Sigmoid colon (tissue), 7 donors: ENCODE data around the gene UBAP1. TPM values are rescaled to one million over a fixed set of nuclear protein-coding genes. Genes with fewer than 3 reads are reported as not detected.
"Not testable (repeated sequence)": the region's sequence is repeated elsewhere in the genome, so short reads cannot be mapped to it uniquely, and the experiment has no call there.

Source experiments
- DNase-seq: peaks from one replicate; pipeline ENCODE4 v3.0.0-alpha.2; 2019
- H3K27ac ChIP-seq, 4 donors: fragments of 200-600 bp; sonication (generic); one replicate each; pipeline ENCODE4 v1.5.1; 2016 to 2019; ENCODE audit warnings: mild to moderate bottlenecking in 1 of 4
- H3K27me3 ChIP-seq, 3 donors: fragments of 200-600 bp; sonication (generic); one replicate each; pipeline ENCODE4 v1.5.1; 2019; ENCODE audit warnings: mild to moderate bottlenecking in 1 of 3
- H3K36me3 ChIP-seq, 4 donors: fragments of 200-600 bp; sonication (generic); one replicate each; pipeline ENCODE4 v1.5.1; 2016 to 2019
- H3K4me1 ChIP-seq, 4 donors: fragments of 200-600 bp; sonication (generic); one replicate each; pipeline ENCODE4 v1.5.1; 2017 to 2019
- H3K4me3 ChIP-seq, 4 donors: fragments of 200-600 bp; sonication (generic); one replicate each; pipeline ENCODE4 v1.5.1; 2017 to 2019; ENCODE audit warnings: mild to moderate bottlenecking in 2 of 4, moderate library complexity in 1 of 4
- H3K9me3 ChIP-seq, 4 donors: fragments of 200-600 bp in 3 of 4; sonication (generic) in 3 of 4; one replicate each; pipeline versions ENCODE4 v1.5.1 to v1.6.1; 2013 to 2019
- CTCF ChIP-seq, 4 experiments: fragments of 450-650 bp in 3 of 4; fragments of 200-600 bp in 1 of 4; IDR thresholded peaks; one replicate each; pipeline ENCODE4 v1.5.1; 2016 to 2019; ENCODE audit warnings: antibody characterized with exemption in 4 of 4, mild to moderate bottlenecking in 3 of 4, moderate library complexity in 2 of 4
- EP300 ChIP-seq, 4 donors: sonication (generic); formaldehyde crosslinking; IDR thresholded peaks; one replicate each; pipeline ENCODE4 v1.6.1; 2017; ENCODE audit warnings: antibody characterized with exemption in 4 of 4
- POLR2A ChIP-seq, 2 donors: fragments of 450-650 bp; IDR thresholded peaks; one replicate each; pipeline ENCODE4 v1.6.1; 2016; ENCODE audit warnings: antibody characterized with exemption in 2 of 2, mild to moderate bottlenecking in 2 of 2, moderate library complexity in 2 of 2
- POLR2AphosphoS5 ChIP-seq, 4 donors: sonication (generic); formaldehyde crosslinking; IDR thresholded peaks; one replicate each; pipeline ENCODE4 v1.6.1; 2017; ENCODE audit warnings: antibody characterized with exemption in 4 of 4
- WGBS, 2 donors: extraction: QIAGEN DNeasy Blood & Tissue Kit; methylation state at CpG; one replicate each; pipeline ENCODE4 v1.1.7; 2013; 5-methylcytosine and 5-hydroxymethylcytosine counted together
- intact Hi-C: fragments of 100-400 bp; cut with DNase I; formaldehyde crosslinking; loops from one replicate; pipeline ENCODE4 v1.15.1; 2023
- polyA plus RNA-seq, 3 donors: library from polyadenylated mRNA; stranded (reverse); fragments of 200-250 nt; gene quantifications; one replicate each; pipeline ENCODE4 v1.2.3, GENCODE V29; 2013
- total RNA-seq, 4 donors: library from RNA; depleted of rRNA; stranded (reverse); fragments of >200 nt; gene quantifications; one replicate each; pipeline ENCODE4 v1.1.0, GENCODE V29; 2016
- donor health status: healthy with polysubstance abuse.
- donor health status: Bipolar disorder and iron deficiency.
- donor health status: healthy.

The UBAP1 gene
- total and polyA plus RNA-seq, 7 donors, result 32.8 to 52.7 (median 42.5) TPM

GRCh38 chr9:34220218-34220617 lies 41.4 kb downstream of the UBAP1 start:
- Histone ChIP-seq H3K27ac (no peak overlapping the region), H3K36me3 (no peaks in the 10 kb centered on the region), H3K4me3 (no peak overlapping the region), H3K27me3 (no peaks in the 10 kb centered on the region), H3K4me1 (no peaks in the 10 kb centered on the region), H3K9me3 (no peaks in the 10 kb centered on the region)
- TF ChIP-seq POLR2A (IDR thresholded peaks at IDR 0.05) (no peak), EP300 (IDR thresholded peaks at IDR 0.05) (no peak), POLR2AphosphoS5 (IDR thresholded peaks at IDR 0.05) (no peak), CTCF (IDR thresholded peaks at IDR 0.05) (no peak)
- intact Hi-C loops, result no loop called here
- DNase-seq, result no peak
- WGBS, 2 donors, result 89 to 97% methylated on average over 8 of the region's 8 CpGs

- no peak overlapping the region for H3K27ac ChIP-seq
- no peak overlapping the region for H3K4me3 ChIP-seq
- no peaks in the 10 kb centered on the region for H3K9me3 ChIP-seq
- no peak for TF ChIP-seq CTCF (IDR thresholded peaks at IDR 0.05)
- TF ChIP-seq EP300 (IDR thresholded peaks at IDR 0.05), result no peak
- 92 to 98% methylated on average over 12 of the region's 12 CpGs for WGBS, 2 donors
- H3K27me3 ChIP-seq, result no peaks in the 10 kb centered on the region
- no peaks in the 10 kb centered on the region for H3K4me1 ChIP-seq
- H3K36me3 ChIP-seq, result no peaks in the 10 kb centered on the region
- intact Hi-C loops, result no loop called here
- no peak for DNase-seq
Measured at GRCh38 chr9:34224349-34224748, 45.5 kb downstream of the UBAP1 start.

- H3K27ac ChIP-seq, H3K4me3 ChIP-seq, intact Hi-C loops, H3K9me3 ChIP-seq, H3K4me1 ChIP-seq, H3K27me3 ChIP-seq, H3K36me3 ChIP-seq, DNase-seq: not testable (repeated sequence)
- WGBS, 2 donors, result 70 to 87% methylated on average over 9 of the region's 9 CpGs
Measured at GRCh38 chr9:34226144-34226760, 47.4 kb downstream of the UBAP1 start.

- H3K4me3 ChIP-seq, result no peak overlapping the region
- no peak for DNase-seq
- no peaks in the 10 kb centered on the region for H3K4me1 ChIP-seq
- TF ChIP-seq POLR2A (IDR thresholded peaks at IDR 0.05), result no peak
- TF ChIP-seq POLR2AphosphoS5 (IDR thresholded peaks at IDR 0.05), result no peak
- no peak for TF ChIP-seq CTCF (IDR thresholded peaks at IDR 0.05)
- no peak for TF ChIP-seq EP300 (IDR thresholded peaks at IDR 0.05)
- H3K36me3 ChIP-seq, result peaks cover 0 to 9% (median 0%) of the 10 kb centered on the region in 4 donors
- intact Hi-C loops, result no loop called here
- H3K9me3 ChIP-seq, result no peaks in the 10 kb centered on the region
- no peak overlapping the region for H3K27ac ChIP-seq
- no peaks in the 10 kb centered on the region for H3K27me3 ChIP-seq
- 96 to 98% methylated on average over 2 of the region's 2 CpGs for WGBS, 2 donors
Measured at GRCh38 chr9:34227445-34227844, 48.6 kb downstream of the UBAP1 start.

- Histone ChIP-seq H3K27me3 (no peaks in the 10 kb centered on the region), H3K36me3 (peaks cover 0 to 22% (median 1%) of the 10 kb centered on the region in 4 donors), H3K4me1 (no peaks in the 10 kb centered on the region), H3K9me3 (no peaks in the 10 kb centered on the region), H3K4me3 (no peak overlapping the region), H3K27ac (no peak overlapping the region)
- intact Hi-C loops, result no loop called here
- no peak for DNase-seq
- no peak for TF ChIP-seq POLR2A (IDR thresholded peaks at IDR 0.05)
- TF ChIP-seq POLR2AphosphoS5 (IDR thresholded peaks at IDR 0.05), result no peak
- TF ChIP-seq EP300 (IDR thresholded peaks at IDR 0.05), result no peak
- TF ChIP-seq CTCF (IDR thresholded peaks at IDR 0.05), result no peak
- WGBS, 2 donors, result 91 to 96% methylated on average over 4 of the region's 4 CpGs
Measured at GRCh38 chr9:34230556-34230955, 51.7 kb downstream of the UBAP1 start.
